ENCODE results near the gene SLC1A7.

The SLC1A7 gene

GRCh38 chr1:53125623-53126360 lies 16.6 kb downstream of the SLC1A7 start:
- no peak for DNase-seq (ENCODE audit: low read depth)

GRCh38 chr1:53125122-53125521 lies 17.3 kb downstream of the SLC1A7 start:
- TF ChIP-seq, protein P1, sequence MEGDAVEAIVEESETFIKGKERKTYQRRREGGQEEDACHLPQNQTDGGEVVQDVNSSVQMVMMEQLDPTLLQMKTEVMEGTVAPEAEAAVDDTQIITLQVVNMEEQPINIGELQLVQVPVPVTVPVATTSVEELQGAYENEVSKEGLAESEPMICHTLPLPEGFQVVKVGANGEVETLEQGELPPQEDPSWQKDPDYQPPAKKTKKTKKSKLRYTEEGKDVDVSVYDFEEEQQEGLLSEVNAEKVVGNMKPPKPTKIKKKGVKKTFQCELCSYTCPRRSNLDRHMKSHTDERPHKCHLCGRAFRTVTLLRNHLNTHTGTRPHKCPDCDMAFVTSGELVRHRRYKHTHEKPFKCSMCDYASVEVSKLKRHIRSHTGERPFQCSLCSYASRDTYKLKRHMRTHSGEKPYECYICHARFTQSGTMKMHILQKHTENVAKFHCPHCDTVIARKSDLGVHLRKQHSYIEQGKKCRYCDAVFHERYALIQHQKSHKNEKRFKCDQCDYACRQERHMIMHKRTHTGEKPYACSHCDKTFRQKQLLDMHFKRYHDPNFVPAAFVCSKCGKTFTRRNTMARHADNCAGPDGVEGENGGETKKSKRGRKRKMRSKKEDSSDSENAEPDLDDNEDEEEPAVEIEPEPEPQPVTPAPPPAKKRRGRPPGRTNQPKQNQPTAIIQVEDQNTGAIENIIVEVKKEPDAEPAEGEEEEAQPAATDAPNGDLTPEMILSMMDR (IDR thresholded peaks at IDR 0.05; ENCODE audit: insufficient read depth, low read depth, low read length, missing control alignments) = no peak
- no peak for DNase-seq (ENCODE audit: low read depth)
- no peak overlapping the region for H3K4me3 ChIP-seq (ENCODE audit: low read length)

More at GRCh38 chr1:53125623-53126360, 16.6 kb downstream of the SLC1A7 start:
- no peak overlapping the region for H3K4me3 ChIP-seq (ENCODE audit: low read length)
- TF ChIP-seq, protein P1 (IDR thresholded peaks at IDR 0.05; ENCODE audit: insufficient read depth, low read depth, low read length, missing control alignments) = no peak

- no peak overlapping the region for H3K4me3 ChIP-seq (ENCODE audit: low read length)
- no peak for DNase-seq (ENCODE audit: low read depth)
- TF ChIP-seq, protein P1 (IDR thresholded peaks at IDR 0.05; ENCODE audit: insufficient read depth, low read depth, low read length, missing control alignments) = no peak
These were observed 18.8 kb downstream of the SLC1A7 start for GRCh38 chr1:53123453-53124140.

- TF ChIP-seq, protein P1 (IDR thresholded peaks at IDR 0.05; ENCODE audit: insufficient read depth, low read depth, low read length, missing control alignments) = no peak
- no peak for DNase-seq (ENCODE audit: low read depth)
- H3K4me3 ChIP-seq (ENCODE audit: low read length) = no peak overlapping the region
These were observed 19.5 kb downstream of the SLC1A7 start for GRCh38 chr1:53122961-53123413.

DNA sequence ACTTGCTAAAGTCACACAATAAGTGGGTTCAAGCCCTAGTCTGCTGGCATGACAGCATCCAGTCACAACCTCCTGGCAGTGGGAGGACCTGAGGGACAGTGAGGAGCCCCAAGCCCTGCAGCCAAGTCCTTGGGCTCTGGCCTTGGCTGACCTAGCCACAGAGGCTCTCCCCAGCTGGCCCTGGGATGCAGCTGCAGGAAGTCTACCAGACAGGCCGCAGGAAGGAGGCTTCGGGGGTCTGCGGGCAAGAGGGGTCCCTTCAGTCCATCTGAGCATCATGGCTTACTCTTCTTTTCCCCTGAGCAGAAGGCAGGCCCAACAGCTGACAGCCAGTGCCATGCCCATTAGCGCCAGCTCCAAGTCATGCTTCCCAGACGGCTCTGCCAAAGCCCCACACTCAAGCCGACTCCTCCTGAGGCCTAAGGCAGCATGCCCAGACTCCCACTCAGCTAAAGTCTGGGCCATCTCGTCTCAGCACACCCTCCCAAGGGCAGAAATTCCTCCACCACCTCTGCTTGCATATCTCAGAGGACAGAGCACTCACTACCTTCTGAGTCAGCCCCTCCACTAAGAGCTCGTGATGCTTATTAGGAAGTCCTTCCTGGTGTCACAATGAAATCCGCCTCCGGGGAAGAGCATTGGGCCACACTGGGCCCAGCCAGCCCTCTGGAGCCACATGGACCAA lies 20.1 kb downstream of the SLC1A7 start:
- TF ChIP-seq, protein P1 (IDR thresholded peaks at IDR 0.05; ENCODE audit: insufficient read depth, low read depth, low read length, missing control alignments) = no peak
- H3K4me3 ChIP-seq (ENCODE audit: low read length) = no peak overlapping the region
- DNase-seq (ENCODE audit: low read depth) = no peak

DNA sequence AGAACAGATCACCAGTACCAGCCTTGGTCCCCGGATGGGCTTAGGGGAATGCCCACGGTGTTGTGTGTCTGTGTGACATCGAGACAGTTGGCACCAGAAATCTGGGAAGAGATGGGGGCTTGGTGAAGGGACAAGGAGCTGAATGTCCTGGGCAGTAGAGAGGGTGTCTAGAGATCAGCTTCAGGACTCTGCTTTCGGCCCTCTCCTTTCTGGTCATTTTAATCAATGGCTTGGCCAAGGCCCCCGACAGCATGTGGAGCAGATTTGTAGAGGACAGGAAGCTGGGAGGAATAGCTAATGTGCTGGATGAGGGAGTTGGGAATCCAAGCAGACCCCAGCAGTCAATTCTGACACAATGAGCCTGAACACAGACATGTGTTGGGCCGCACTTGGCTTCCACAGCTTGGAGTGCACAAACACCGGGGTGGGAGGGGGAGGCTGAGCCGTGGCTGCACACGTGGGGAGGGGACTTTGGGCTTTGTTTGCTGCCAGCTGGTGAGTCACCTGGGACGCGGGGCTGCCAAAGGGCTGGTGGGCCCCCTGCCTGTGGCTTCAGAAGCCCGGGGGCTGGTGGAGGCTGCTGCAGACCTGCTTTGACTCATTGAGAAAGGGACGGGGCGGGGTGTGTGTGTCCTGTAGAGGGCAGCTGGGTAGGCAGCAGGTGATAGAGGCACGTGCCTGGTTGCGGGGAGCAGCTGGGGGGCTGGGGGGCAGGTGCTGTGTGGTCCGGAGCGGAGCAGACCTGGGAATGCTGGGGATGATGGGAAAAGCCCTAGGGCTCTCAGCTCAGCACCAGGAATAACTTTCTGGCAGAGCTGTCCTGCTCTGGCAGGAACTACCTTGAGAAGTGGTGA lies 20.9 kb downstream of the SLC1A7 start:
- TF ChIP-seq, protein P1 (IDR thresholded peaks at IDR 0.05; ENCODE audit: insufficient read depth, low read depth, low read length, missing control alignments) = no peak
- DNase-seq (ENCODE audit: low read depth) = no peak
- no peak overlapping the region for H3K4me3 ChIP-seq (ENCODE audit: low read length)
